GM13976 (cell line): Measurements from ENCODE around the gene ELOVL5.
A peak's percentile ranks its signal among the peaks of the same experiment; 100 is the strongest.

Experiments
- DNase-seq: peaks from one replicate; pipeline ENCODE4 v3.0.0; 2012; ENCODE audit warnings: low spot score
- in situ Hi-C: fragments of 300-500 bp; cut with MboI; formaldehyde crosslinking; loops from one replicate; pipeline ENCODE4 v1.12.0; 2022; ENCODE audit warnings: low sequenced_read_pairs, mixed read lengths, inconsistent platforms; ENCODE audit not compliant: unreplicated experiment
- TF ChIP-seq, protein P1 (sequence below): IDR thresholded peaks from 2 replicates; pipeline ENCODE4 v1.5.1; 2012; ENCODE audit warnings: borderline replicate concordance, mild to moderate bottlenecking; ENCODE audit not compliant: insufficient read depth; ENCODE audit errors: extremely low read depth, missing control alignments, control extremely low read depth

Gene ELOVL5

DNA sequence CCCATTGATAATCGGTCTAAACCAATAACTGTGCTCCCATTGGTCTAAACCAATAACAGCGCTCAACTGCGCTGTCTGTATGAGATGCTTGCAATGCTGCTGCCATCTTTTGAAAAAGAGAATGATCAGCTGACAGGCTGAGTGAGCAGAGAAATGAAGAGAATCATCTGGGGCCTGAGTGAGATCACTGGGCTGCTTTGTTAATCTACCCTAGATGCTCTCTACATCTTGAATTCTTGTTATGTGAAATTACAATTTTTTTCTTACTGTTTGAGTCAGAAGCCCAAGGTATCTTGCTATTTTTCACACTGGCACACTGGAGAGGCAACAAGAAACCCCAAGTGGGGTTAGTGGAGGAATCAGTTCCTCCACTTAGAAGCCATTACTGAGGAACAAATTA lies 108.6 kb downstream of the ELOVL5 start:
- TF ChIP-seq, protein P1, sequence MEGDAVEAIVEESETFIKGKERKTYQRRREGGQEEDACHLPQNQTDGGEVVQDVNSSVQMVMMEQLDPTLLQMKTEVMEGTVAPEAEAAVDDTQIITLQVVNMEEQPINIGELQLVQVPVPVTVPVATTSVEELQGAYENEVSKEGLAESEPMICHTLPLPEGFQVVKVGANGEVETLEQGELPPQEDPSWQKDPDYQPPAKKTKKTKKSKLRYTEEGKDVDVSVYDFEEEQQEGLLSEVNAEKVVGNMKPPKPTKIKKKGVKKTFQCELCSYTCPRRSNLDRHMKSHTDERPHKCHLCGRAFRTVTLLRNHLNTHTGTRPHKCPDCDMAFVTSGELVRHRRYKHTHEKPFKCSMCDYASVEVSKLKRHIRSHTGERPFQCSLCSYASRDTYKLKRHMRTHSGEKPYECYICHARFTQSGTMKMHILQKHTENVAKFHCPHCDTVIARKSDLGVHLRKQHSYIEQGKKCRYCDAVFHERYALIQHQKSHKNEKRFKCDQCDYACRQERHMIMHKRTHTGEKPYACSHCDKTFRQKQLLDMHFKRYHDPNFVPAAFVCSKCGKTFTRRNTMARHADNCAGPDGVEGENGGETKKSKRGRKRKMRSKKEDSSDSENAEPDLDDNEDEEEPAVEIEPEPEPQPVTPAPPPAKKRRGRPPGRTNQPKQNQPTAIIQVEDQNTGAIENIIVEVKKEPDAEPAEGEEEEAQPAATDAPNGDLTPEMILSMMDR: no peak
- in situ Hi-C loops: no loop called here
- DNase-seq: no peak

DNA sequence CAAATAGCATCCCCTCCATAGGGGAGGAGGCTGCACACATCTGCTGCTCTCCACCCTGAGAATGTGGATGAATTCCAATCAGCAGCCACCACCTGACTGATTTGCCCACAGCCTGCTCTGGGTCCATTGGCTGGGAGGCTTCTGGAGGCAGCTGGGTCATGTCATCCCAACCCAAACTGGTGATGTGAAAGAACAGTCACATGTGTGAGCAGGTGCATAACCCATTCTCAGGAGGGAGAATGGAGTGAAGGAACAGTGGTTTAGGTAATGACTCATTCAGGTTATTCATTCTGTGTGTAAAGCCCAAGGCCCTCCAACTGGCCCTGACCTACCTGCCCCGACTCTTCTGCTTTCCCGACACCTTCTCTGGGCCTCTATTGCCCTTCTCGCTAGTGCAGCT lies 109.2 kb downstream of the ELOVL5 start:
- TF ChIP-seq, protein P1: no peak
- in situ Hi-C loops: no loop called here
- peak; percentile 23 for DNase-seq

DNA sequence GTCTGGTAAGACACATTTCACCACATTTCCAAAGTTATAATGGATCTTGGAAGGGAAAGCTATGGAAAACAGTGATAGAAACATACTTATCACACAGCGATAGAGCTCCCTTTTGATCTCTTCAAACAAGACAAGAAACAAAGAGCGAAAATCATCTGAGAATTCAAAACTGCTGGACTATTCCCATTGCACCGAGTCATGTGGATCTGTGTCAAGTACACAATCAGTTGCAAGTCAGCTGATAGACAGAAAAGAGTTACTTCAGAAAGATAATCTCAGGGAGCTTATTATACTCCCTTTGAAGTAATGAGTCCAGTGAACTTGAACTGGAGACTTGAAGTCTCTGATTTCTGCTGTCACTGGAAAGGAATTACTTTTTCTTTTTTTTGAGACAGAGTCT lies 110.4 kb downstream of the ELOVL5 start:
- TF ChIP-seq, protein P1: no peak
- in situ Hi-C loops: no loop called here
- DNase-seq: no peak

DNA sequence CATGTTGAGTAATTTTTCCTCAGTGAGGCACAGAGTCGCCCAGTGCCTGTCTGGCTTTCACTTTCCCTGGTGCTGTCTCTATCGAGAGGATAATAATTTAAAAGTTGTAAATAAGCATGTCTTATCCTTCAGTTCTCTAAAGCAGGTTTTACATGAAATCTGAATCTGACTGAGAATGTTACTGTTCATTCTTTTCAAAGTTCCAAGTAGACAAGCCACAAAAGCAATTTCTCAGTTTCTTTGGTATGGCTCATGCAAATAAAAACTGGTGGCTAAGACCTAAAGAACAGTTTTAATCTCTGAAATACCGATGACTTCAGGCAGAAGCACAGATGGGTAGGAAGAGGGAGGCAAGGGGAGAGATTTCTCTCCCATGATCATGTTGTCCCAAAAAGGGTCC lies 112.5 kb downstream of the ELOVL5 start:
- DNase-seq: peak; percentile 34
- TF ChIP-seq, protein P1: no peak
- in situ Hi-C loops: no loop called here

DNA sequence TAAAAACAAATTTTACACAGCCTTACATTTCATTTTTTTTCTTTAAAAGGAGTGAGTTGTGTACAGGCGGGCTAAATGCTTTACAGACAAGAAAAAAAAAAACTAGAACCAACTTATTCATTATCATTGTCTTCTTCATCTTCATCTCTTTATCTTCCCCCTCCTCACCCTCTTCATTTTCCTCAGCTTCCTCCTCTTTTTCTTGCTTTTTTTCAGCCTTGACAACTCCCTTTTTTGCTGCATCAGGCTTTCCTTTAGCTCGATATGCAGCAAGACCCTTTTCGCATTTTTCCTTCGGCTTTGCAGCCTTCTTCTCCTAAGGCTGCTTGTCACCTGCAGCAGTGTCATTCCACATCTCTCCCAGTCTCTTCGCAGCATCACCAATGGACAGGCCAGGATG lies 113.2 kb downstream of the ELOVL5 start:
- no peak for DNase-seq
- in situ Hi-C loops: no loop called here
- TF ChIP-seq, protein P1: no peak

DNA sequence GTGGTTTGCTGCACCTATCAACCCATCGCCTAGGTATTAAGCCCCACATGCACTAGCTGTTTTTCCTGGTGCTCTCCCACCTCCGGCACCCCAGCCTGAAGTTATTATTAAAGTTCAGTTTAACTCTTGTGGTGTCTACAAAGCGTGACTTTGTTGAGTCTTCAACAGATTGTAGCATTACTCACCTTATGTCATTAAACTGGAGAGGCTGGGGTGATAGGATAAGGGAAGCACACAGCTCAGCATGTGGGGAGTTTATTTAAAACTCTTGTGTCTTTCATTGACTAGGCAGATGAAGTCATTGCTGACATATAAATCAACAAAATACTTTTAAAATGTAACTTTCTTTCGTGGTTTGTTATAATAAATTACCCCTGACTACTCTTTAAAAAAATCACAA lies 115.4 kb downstream of the ELOVL5 start:
- DNase-seq: no peak
- TF ChIP-seq, protein P1: no peak
- in situ Hi-C loops: no loop called here
